Measurements from ENCODE around the gene MALRD1.

The MALRD1 gene

DNA sequence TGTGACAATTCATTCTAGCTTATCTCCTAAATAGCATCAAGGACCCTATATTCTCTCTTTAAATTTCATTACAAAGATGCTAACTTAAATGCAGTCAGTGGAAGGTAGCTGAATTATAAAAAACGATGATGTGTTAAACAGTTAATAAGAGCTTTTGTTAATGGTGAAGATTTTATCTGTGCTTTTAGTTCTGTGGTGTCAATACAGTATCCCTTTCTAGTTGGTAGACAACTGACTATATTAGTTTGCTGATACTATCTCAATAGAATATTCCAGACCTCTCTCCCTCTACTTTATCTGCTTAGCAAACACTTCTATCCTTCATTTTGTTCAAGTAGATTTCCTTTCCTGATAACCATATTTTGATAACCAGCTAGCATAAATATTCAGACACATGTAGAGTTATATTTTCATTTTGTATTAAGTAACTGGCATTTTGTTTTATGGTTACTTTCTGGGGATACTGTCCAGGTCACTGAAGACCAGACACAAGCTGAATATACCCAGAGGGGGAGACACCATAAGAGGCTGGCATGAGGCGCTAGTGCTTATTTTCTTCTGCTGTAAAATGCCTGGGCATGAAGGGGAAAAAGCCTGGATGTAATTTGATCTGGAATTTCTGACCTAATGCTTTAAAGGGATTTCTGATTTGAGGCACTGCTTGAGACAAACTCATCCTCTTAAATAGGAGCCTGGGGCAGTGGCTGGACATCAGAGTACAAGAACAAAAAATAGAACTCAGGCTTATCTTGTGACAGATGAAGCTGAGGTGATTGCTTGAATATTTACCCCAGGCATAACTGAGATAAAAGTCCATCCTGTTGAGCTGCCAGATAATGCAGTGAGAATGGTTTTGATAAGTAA, 197.5 kb downstream of the MALRD1 start:
- DNase-seq (ENCODE audit: low spot score) = no peak
- TF ChIP-seq, protein P1, sequence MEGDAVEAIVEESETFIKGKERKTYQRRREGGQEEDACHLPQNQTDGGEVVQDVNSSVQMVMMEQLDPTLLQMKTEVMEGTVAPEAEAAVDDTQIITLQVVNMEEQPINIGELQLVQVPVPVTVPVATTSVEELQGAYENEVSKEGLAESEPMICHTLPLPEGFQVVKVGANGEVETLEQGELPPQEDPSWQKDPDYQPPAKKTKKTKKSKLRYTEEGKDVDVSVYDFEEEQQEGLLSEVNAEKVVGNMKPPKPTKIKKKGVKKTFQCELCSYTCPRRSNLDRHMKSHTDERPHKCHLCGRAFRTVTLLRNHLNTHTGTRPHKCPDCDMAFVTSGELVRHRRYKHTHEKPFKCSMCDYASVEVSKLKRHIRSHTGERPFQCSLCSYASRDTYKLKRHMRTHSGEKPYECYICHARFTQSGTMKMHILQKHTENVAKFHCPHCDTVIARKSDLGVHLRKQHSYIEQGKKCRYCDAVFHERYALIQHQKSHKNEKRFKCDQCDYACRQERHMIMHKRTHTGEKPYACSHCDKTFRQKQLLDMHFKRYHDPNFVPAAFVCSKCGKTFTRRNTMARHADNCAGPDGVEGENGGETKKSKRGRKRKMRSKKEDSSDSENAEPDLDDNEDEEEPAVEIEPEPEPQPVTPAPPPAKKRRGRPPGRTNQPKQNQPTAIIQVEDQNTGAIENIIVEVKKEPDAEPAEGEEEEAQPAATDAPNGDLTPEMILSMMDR (IDR thresholded peaks at IDR 0.05; ENCODE audit: extremely low read depth, missing control alignments) = no peak

- TF ChIP-seq, protein P1 (IDR thresholded peaks at IDR 0.05; ENCODE audit: extremely low read depth, missing control alignments) = no peak
- DNase-seq (ENCODE audit: low spot score) = no peak
Observed at GRCh38 chr10:19247843-19248242, 199.2 kb downstream of the MALRD1 start.

DNA sequence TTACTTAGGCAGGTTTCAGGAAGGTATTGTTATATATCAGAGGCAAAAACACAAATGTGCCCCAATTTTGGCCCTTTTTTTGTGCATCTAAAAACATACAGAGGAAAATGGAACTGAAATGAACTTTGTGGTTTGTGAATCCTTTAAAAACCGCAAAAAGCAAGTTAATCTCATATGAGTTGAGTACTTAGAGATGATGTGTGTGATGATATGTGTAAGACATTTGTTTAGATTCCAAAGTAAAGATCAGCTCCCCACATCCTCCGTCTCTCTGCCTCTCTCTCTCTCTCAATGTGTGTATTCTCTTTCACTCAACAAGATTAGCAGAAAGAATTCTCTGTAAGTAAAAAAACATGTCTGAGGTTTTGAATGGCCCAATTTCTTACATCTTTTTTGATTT, 201.9 kb downstream of the MALRD1 start:
- TF ChIP-seq, protein P1 (IDR thresholded peaks at IDR 0.05; ENCODE audit: extremely low read depth, missing control alignments) = no peak

DNA sequence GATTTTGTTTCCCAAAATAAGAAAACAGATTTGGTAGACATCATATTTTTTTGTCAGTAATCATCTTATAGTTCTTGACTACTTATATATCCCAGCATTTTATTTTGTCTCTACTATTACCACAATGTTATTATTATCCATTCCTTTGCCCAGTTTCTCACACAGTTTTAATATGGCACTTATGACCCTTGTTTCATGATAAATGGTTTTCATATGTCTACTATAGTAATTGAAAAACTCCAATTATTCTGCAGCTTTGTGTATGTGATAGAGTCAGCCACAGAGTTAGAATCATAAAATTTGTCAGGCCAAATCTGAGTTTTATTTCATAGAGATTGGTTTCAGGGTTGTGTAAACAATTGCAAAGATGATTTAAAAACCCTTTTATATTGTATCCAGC, 203.9 kb downstream of the MALRD1 start:
- DNase-seq (ENCODE audit: low spot score) = no peak
- TF ChIP-seq, protein P1 (IDR thresholded peaks at IDR 0.05; ENCODE audit: extremely low read depth, missing control alignments) = no peak

More for the DNA sequence above, 201.9 kb downstream of the MALRD1 start:
- no peak for DNase-seq (ENCODE audit: low spot score)

GRCh38 chr10:19256331-19256730, 207.7 kb downstream of the MALRD1 start:
- DNase-seq (ENCODE audit: low spot score) = no peak
- TF ChIP-seq, protein P1 (IDR thresholded peaks at IDR 0.05; ENCODE audit: extremely low read depth, missing control alignments) = no peak

- no peak for DNase-seq (ENCODE audit: low spot score)
- TF ChIP-seq, protein P1 (IDR thresholded peaks at IDR 0.05; ENCODE audit: extremely low read depth, missing control alignments) = no peak
Observed at GRCh38 chr10:19263262-19263661, 214.7 kb downstream of the MALRD1 start.

- TF ChIP-seq, protein P1 (IDR thresholded peaks at IDR 0.05; ENCODE audit: extremely low read depth, missing control alignments) = no peak
- DNase-seq (ENCODE audit: low spot score) = no peak
Observed at GRCh38 chr10:19283285-19283684, 234.7 kb downstream of the MALRD1 start.
